Measurements from ENCODE around the gene DOCK7.
"Not testable (repeated sequence)": the region's sequence is repeated elsewhere in the genome, so short reads cannot be mapped to it uniquely, and the experiment has no call there.

The DOCK7 gene

GRCh38 chr1:62536865-62537264 lies 151.3 kb downstream of the DOCK7 start:
- in situ Hi-C loops (cut with HindIII; ENCODE audit: low sequenced_read_pairs): no loop called here

- in situ Hi-C loops (cut with HindIII; ENCODE audit: low sequenced_read_pairs): no loop called here
These were observed 157.6 kb downstream of the DOCK7 start for GRCh38 chr1:62530516-62531154.

DNA sequence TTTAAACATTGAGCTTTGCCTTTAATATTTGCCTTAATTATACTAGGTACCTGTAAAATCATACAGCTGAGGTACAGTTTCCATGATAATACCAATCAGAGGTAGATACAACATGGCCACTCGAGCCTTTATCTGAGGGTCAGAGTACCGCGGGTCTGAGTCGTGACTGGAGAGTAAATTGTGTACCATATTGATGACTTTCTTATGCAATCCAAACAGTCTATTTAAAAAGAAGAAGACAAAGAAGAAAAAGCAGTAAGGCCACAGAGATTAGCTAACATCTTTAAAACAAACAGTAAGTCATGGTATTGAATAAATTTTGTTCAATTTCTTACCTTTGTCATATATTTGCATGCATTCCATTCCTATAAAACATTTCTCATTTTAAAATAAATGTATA lies 159.0 kb downstream of the DOCK7 start:
- in situ Hi-C loops (cut with HindIII; ENCODE audit: low sequenced_read_pairs): no loop called here

GRCh38 chr1:62528015-62528414 lies 160.2 kb downstream of the DOCK7 start:
- in situ Hi-C loops (cut with HindIII; ENCODE audit: low sequenced_read_pairs): no loop called here

DNA sequence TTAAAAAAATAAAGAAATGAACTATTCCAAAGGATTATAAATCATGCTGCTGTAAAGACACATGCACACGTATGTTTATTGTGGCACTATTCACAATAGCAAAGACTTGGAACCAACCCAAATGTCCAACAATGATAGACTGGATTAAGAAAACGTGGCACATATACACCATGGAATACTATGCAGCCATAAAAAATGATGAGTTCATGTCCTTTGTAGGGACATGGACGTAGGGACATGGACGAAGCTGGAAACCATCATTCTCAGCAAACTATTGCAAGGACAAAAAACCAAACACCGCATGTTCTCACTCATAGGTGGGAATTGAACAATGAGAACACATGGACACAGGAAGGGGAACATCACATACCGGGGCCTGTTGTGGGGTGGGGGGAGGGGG lies 160.8 kb downstream of the DOCK7 start:
- in situ Hi-C loops (cut with HindIII; ENCODE audit: low sequenced_read_pairs): not testable (repeated sequence)

GRCh38 chr1:62523860-62524259 lies 164.3 kb downstream of the DOCK7 start:
- in situ Hi-C loops (cut with HindIII; ENCODE audit: low sequenced_read_pairs): no loop called here

GRCh38 chr1:62516600-62516999 lies 171.6 kb downstream of the DOCK7 start:
- in situ Hi-C loops (cut with HindIII; ENCODE audit: low sequenced_read_pairs): no loop called here

- in situ Hi-C loops (cut with HindIII; ENCODE audit: low sequenced_read_pairs): no loop called here
These were observed 173.3 kb downstream of the DOCK7 start for GRCh38 chr1:62514746-62515423.

- in situ Hi-C loops (cut with HindIII; ENCODE audit: low sequenced_read_pairs): no loop called here
These were observed 175.2 kb downstream of the DOCK7 start for GRCh38 chr1:62513013-62513412.

DNA sequence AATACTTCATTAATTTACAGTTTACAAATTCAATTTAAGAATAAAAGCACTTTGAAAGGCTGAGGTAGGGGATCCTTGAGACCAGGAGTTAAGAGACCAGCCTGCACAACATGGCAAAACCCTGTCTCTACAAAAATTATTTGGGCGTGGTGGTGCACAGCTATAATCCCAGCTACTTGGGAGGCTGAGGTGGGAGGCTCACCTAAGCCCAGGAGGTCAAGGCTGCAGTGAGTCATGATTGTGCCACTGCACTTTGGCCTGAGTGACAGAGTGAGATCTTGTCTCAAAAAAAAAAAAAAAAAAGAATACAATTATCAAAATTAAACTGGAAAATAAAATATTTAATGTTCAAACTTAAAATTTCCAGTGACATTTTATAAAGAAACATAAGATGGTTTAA lies 179.2 kb downstream of the DOCK7 start:
- in situ Hi-C loops (cut with HindIII; ENCODE audit: low sequenced_read_pairs): no loop called here

GRCh38 chr1:62508187-62508758 lies 179.9 kb downstream of the DOCK7 start:
- in situ Hi-C loops (cut with HindIII; ENCODE audit: low sequenced_read_pairs): no loop called here

DNA sequence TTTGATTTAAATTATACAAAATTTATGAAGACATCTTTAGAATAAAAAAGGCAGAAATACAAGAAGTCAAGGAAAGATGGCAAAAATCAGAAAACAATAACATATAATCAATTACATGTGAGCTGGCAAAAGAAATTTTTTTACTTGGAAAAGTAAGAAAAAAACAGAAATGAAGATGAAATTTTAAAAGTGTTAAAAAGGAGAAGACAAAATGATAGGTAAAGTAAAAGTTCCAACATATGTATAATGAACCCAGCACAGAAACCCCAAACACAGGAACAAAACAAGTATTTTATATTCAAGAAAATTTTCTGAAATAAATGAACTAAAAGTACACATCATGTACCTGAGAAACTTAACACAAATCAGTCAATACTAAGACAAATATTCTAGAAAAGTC lies 188.0 kb downstream of the DOCK7 start:
- in situ Hi-C loops (cut with HindIII; ENCODE audit: low sequenced_read_pairs): no loop called here

- in situ Hi-C loops (cut with HindIII; ENCODE audit: low sequenced_read_pairs): loop anchor here (10.0 kb wide), 1 partner anchor 241 kb away; no protein-coding TSS in a partner anchor
These were observed 194.0 kb downstream of the DOCK7 start for GRCh38 chr1:62494137-62494536.

DNA sequence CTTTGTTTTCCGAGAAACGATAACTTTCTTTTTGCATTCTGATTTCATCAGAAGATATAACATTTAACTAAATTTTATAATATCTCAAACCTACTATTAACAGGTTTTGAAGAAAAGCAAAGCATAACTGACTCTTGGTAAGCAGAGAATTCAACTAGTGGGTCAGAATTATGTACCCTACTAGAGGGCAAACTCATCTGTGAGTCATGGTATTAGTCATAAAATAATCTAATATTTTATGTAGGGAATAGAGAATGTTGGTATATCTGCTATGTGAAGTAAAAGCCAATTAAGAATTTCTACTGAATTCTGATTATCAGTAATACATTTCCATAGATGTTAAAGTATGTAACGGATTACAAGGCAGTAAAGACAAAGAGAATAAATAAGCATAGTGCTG lies 194.5 kb downstream of the DOCK7 start:
- in situ Hi-C loops (cut with HindIII; ENCODE audit: low sequenced_read_pairs): loop anchor here (10.0 kb wide), 1 partner anchor 241 kb away; no protein-coding TSS in a partner anchor

DNA sequence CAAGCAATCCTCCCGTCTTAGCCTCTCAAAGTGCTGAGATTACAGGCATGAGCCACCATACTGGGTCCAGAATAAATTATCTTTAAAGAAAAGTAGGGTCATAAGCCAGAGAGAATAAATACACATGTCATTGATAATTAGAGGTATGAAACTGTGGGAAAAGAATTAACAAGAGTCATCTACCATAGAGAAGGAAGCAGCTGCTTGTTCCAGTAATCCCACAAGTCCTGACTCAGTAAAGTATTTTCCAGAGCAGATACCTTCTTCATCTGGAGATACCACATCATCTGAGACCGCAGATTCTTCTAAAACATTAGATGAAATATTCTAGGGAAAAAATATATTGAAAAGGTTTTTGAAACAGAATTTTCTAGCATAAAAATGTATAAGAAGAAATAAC lies 195.7 kb downstream of the DOCK7 start:
- in situ Hi-C loops (cut with HindIII; ENCODE audit: low sequenced_read_pairs): loop anchor here (10.0 kb wide), 1 partner anchor 242 kb away; no protein-coding TSS in a partner anchor

- in situ Hi-C loops (cut with HindIII; ENCODE audit: low sequenced_read_pairs): no loop called here
These were observed 200.2 kb downstream of the DOCK7 start for GRCh38 chr1:62487956-62488355.

GRCh38 chr1:62484824-62485468 lies 203.2 kb downstream of the DOCK7 start:
- in situ Hi-C loops (cut with HindIII; ENCODE audit: low sequenced_read_pairs): no loop called here

- in situ Hi-C loops (cut with HindIII; ENCODE audit: low sequenced_read_pairs): no loop called here
These were observed 206.5 kb downstream of the DOCK7 start for GRCh38 chr1:62481681-62482080.

DNA sequence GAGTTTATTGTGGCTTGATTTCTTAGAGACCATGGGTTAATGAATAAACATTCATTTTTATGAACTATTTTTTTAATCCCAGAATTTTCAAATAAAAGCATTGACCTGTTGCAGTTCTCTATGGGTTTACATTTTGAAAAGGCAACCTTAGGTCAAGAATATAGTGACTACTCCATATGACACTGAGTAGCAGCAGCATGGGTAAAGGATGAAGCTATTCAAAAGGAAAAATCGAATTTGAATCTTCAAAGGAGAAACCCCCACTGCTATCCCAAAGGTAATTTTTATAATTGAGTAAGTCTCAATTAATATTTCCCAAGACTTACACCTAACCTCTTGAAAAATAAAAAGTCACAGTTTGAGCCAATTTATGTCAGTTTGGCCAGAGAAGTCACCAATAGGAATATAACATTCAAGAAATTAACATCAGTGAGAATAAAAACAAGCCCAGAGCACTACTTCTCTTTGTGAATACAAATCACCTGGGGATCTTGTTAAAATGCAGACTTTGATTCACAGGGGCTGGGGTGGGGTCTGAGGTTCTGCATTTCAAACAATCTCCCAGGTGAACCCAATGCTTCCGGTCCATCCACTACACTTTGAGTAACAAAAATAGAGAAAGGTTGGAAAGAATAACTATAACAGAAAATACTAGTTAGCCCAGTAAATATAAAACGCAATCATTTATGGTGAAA lies 211.5 kb downstream of the DOCK7 start:
- in situ Hi-C loops (cut with HindIII; ENCODE audit: low sequenced_read_pairs): no loop called here

GRCh38 chr1:62467092-62467491 lies 221.1 kb downstream of the DOCK7 start:
- in situ Hi-C loops (cut with HindIII; ENCODE audit: low sequenced_read_pairs): no loop called here

DNA sequence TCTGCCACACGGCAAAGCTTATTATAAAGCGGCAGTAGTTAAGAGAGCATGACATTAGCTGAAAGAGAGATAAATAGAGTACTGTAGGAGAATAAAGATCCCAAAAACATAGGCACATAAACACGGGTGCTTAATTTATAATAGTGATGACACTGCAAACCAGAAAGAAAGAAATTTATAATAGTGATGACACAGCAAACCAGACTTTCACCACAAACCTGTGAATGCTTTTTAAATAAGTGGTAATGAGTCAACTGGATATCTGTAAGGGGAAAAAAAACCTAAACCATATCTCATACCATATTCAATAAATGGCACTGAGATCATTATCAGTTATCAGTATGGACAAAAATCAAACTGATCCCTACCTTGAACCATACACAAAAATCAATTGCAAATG lies 225.8 kb downstream of the DOCK7 start:
- in situ Hi-C loops (cut with HindIII; ENCODE audit: low sequenced_read_pairs): no loop called here

All from DLD1 (cell line).